COLO829 (cell line): Measurements from ENCODE around the gene CACNA1S.

Experiments
- DNase-seq: peaks from one replicate; pipeline ENCODE4 v3.0.0; 2012; ENCODE audit warnings: low spot score

CACNA1S gene

GRCh38 chr1:201115390-201115937, 3.2 kb upstream of the CACNA1S start:
- no peak for DNase-seq

- peak; percentile 96 for DNase-seq
Observed at GRCh38 chr1:201114245-201115131, 2.3 kb upstream of the CACNA1S start.

GRCh38 chr1:201113451-201114244, 1.4 kb upstream of the CACNA1S start:
- no peak for DNase-seq

GRCh38 chr1:201112926-201113325, 700 bp upstream of the CACNA1S start:
- DNase-seq, result no peak

GRCh38 chr1:201111672-201112071, 554 bp downstream of the CACNA1S start:
- no peak for DNase-seq

GRCh38 chr1:201111156-201111555, 1.1 kb downstream of the CACNA1S start:
- DNase-seq, result no peak

GRCh38 chr1:201110616-201111015, 1.6 kb downstream of the CACNA1S start:
- DNase-seq, result no peak

- no peak for DNase-seq
Observed at GRCh38 chr1:201110138-201110537, 2.1 kb downstream of the CACNA1S start.

GRCh38 chr1:201109651-201110050, 2.6 kb downstream of the CACNA1S start:
- DNase-seq, result no peak

GRCh38 chr1:201108614-201109013, 3.6 kb downstream of the CACNA1S start:
- no peak for DNase-seq

- no peak for DNase-seq
Observed at GRCh38 chr1:201105688-201106087, 6.5 kb downstream of the CACNA1S start.

GRCh38 chr1:201104141-201104540, 8.1 kb downstream of the CACNA1S start:
- DNase-seq, result no peak

- DNase-seq, result no peak
Observed at GRCh38 chr1:201103666-201104065, 8.6 kb downstream of the CACNA1S start.

- DNase-seq, result no peak
Observed at GRCh38 chr1:201100169-201100930, 11.9 kb downstream of the CACNA1S start.

- DNase-seq, result no peak
Observed at GRCh38 chr1:201098992-201099677, 13.1 kb downstream of the CACNA1S start.

GRCh38 chr1:201096977-201097856, 15.0 kb downstream of the CACNA1S start:
- no peak for DNase-seq

GRCh38 chr1:201096041-201096461, 16.2 kb downstream of the CACNA1S start:
- DNase-seq, result no peak

GRCh38 chr1:201095581-201095980, 16.6 kb downstream of the CACNA1S start:
- DNase-seq, result no peak

GRCh38 chr1:201094832-201095231, 17.4 kb downstream of the CACNA1S start:
- no peak for DNase-seq

GRCh38 chr1:201093962-201094361, 18.3 kb downstream of the CACNA1S start:
- DNase-seq, result no peak
